GM12878 (cell line): ENCODE results near the gene CACFD1. TPM values are rescaled to one million over a fixed set of nuclear protein-coding genes. Genes with fewer than 3 reads are reported as not detected.

ENCODE experiments used
- ASH2L ChIP-seq: fragments of 300-600, 200-600 bp; sonication (generic); IDR thresholded peaks from 2 replicates; pipeline ENCODE4 v1.6.1; 2017; ENCODE audit warnings: low read depth, mild to moderate bottlenecking, borderline replicate concordance
- BCL11A ChIP-seq: IDR thresholded peaks from 2 replicates; pipeline ENCODE4 v1.6.1; 2011; ENCODE audit warnings: low read depth, low read length
- CREB1 ChIP-seq: IDR thresholded peaks from 2 replicates; pipeline ENCODE4 v1.6.1; 2012; ENCODE audit warnings: low read depth, mild to moderate bottlenecking, inconsistent platforms
- EED ChIP-seq: sonication (generic); IDR thresholded peaks from 2 replicates; pipeline ENCODE4 v1.6.1; 2016; ENCODE audit warnings: antibody characterized with exemption, low read depth
- ESRRA ChIP-seq: IDR thresholded peaks from 2 replicates; pipeline ENCODE4 v1.6.1; 2012; ENCODE audit warnings: mild to moderate bottlenecking, low read length, improper control_type of control experiment
- HDAC2 ChIP-seq: fragments of 200-600 bp; sonication (generic); IDR thresholded peaks from 2 replicates; pipeline ENCODE4 v1.6.1; 2017
- HDAC6 ChIP-seq: fragments of 200-600 bp; sonication (generic); IDR thresholded peaks from one replicate; pipeline ENCODE4 v1.8.0; 2017; ENCODE audit warnings: antibody characterized with exemption; ENCODE audit not compliant: unreplicated experiment
- KLF5 ChIP-seq: fragments of 450-650 bp; IDR thresholded peaks from 2 replicates; pipeline ENCODE4 v1.6.1; 2014; ENCODE audit warnings: mild to moderate bottlenecking; ENCODE audit not compliant: partially characterized antibody
- LARP7 ChIP-seq: fragments of 450-650 bp; IDR thresholded peaks from 2 replicates; pipeline ENCODE4 v1.6.1; 2017; ENCODE audit warnings: mild to moderate bottlenecking
- MYC ChIP-seq: IDR thresholded peaks from 2 replicates; pipeline ENCODE4 v1.6.1; 2011; ENCODE audit warnings: mild to moderate bottlenecking, low read length, moderate library complexity, inconsistent platforms; ENCODE audit not compliant: insufficient read depth, insufficient replicate concordance, insufficient read length, severe bottlenecking
- NFIC ChIP-seq: IDR thresholded peaks from 2 replicates; pipeline ENCODE4 v1.6.1; 2012; ENCODE audit warnings: low read depth, mild to moderate bottlenecking, inconsistent platforms, low read length, moderate library complexity
- NRF1 ChIP-seq: conservative IDR thresholded peaks from 2 replicates; pipeline ENCODE4 v1.6.1; 2011; ENCODE audit warnings: mild to moderate bottlenecking, low read depth, low read length, improper control_type of control experiment
- PAX5 ChIP-seq: IDR thresholded peaks from 2 replicates; pipeline ENCODE4 v1.6.1; 2011; ENCODE audit warnings: low read depth, low read length, borderline replicate concordance
- PKNOX1 ChIP-seq: fragments of 450-650 bp; IDR thresholded peaks from 2 replicates; pipeline ENCODE4 v1.6.1; 2016; ENCODE audit warnings: mild to moderate bottlenecking
- RBBP5 ChIP-seq: fragments of 200-600 bp; sonication (generic); conservative IDR thresholded peaks from 2 replicates; pipeline ENCODE4 v1.6.1; 2016
- RCOR1 ChIP-seq: conservative IDR thresholded peaks from 2 replicates; pipeline ENCODE4 v1.6.1; 2012; ENCODE audit warnings: low read depth, low read length, improper control_type of control experiment
- RELA ChIP-seq: fragments of 450-650 bp; IDR thresholded peaks from 2 replicates; pipeline ENCODE4 v1.8.0; 2014; ENCODE audit warnings: borderline replicate concordance; ENCODE audit not compliant: partially characterized antibody
- RUNX3 ChIP-seq: IDR thresholded peaks from 2 replicates; pipeline ENCODE4 v1.6.1; 2012; ENCODE audit warnings: low read length, inconsistent platforms
- SMARCA5 ChIP-seq: fragments of 450-650 bp; IDR thresholded peaks from 2 replicates; pipeline ENCODE4 v1.6.1; 2017; ENCODE audit warnings: mild to moderate bottlenecking
- ZNF384 ChIP-seq: IDR thresholded peaks from 2 replicates; pipeline ENCODE4 v1.6.1; 2012; ENCODE audit warnings: low read depth, mild to moderate bottlenecking, low read length, improper control_type of control experiment, borderline replicate concordance
- ZNF622 ChIP-seq: fragments of 450-650 bp; IDR thresholded peaks from 2 replicates; pipeline ENCODE4 v1.6.1; 2017; ENCODE audit warnings: mild to moderate bottlenecking, inconsistent platforms
- ZSCAN29 ChIP-seq: fragments of 450-650 bp; IDR thresholded peaks from 2 replicates; pipeline ENCODE4 v1.6.1; 2017; ENCODE audit warnings: mild to moderate bottlenecking, moderate library complexity
- polyA plus RNA-seq, 11 experiments: library from polyadenylated mRNA; depleted of rRNA in 4 of 11; unstranded in 6 of 11; stranded (reverse) in 5 of 11; fragments of >200 nt; fragmentation: Nextera tagmentation in 4 of 11; fragmentation: Illumina TruSeq in 1 of 11; extraction: Ambion mirVana in 4 of 11; extraction: Trizol in 1 of 11; gene quantifications; 1 replicate in 1 of 11; 2 replicates in 10 of 11; pipeline versions ENCODE4 v1.2.1 to v1.2.3, GENCODE V29; 2011 to 2016; ENCODE audit warnings: inconsistent platforms in 2 of 11, missing spikeins in 2 of 11, low read depth in 1 of 11
- total RNA-seq, 4 experiments: library from RNA; depleted of rRNA in 3 of 4; stranded (reverse); fragments of >200 nt in 3 of 4; fragmentation: Illumina TruSeq in 1 of 4; extraction: Trizol in 1 of 4; gene quantifications; 2 replicates each; pipeline versions ENCODE4 v1.2.1 to v1.2.3, GENCODE V29; 2013 to 2021
- TF ChIP-seq, protein P1 (sequence below): fragments of 450-650 bp; IDR thresholded peaks from 2 replicates; pipeline ENCODE4 v1.6.1; 2016; ENCODE audit warnings: mild to moderate bottlenecking, moderate library complexity, borderline replicate concordance
- TF ChIP-seq, protein P2 (sequence below): IDR thresholded peaks from 2 replicates; pipeline ENCODE4 v1.6.1; 2011; ENCODE audit warnings: low read depth, low read length, improper control_type of control experiment, borderline replicate concordance
- TF ChIP-seq, protein P3 (sequence below): IDR thresholded peaks from 2 replicates; pipeline ENCODE4 v1.6.1; 2012; ENCODE audit warnings: low read length, inconsistent platforms

The CACFD1 gene
- total and polyA plus RNA-seq, 10 of the 15 experiments (the other 5 are each of a cell fraction or from before 2014, with no cell fraction given): 0.09 to 5.8 (median 1.4) TPM; not detected in 1

DNA sequence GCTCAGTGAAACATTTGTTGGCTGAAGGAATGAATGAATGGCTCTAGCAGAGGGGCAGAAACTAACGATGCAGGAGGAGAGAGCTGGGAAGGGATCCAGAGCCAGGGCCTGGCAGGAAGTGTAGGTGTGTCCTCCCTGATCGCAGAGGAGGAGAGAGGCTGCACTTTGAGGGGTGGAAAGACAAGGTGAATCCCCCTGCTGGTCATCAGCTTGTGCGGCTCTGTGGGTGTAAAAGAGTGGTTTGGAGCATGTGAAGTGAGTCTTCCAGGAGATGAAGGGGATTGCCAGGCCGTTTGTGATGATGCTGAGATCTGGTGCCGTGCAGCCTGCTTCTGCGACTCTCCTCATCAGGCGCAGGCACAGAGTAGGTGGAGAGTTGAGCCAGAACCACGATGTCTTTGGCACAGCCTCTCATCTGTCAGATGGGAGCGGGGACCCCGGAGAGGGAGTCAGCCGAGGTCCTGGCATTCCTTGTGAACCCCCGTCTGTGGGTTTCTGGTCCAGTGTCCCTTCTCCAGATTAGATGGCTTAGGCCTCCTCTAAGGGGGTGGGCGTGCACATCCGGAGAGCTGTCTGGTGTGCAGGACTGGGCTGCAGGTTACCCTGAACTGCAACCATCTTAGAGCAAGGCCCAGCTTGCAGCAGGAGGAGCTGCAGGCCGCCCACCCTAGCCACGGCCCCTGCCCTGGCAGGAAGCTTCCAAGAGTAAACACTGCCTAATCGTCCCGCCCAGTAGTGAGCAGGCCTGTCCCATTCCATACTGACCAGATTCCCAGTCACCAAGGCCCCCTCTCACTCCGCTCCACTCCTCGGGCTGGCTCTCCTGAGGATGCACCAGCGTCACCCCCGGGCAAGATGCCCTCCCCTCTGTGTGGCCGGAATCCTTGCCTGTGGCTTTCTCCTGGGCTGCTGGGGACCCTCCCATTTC, 37.9 kb upstream of the CACFD1 start, which contains the start of gene ADAMTS13 (continued):
- TF ChIP-seq, protein P1, sequence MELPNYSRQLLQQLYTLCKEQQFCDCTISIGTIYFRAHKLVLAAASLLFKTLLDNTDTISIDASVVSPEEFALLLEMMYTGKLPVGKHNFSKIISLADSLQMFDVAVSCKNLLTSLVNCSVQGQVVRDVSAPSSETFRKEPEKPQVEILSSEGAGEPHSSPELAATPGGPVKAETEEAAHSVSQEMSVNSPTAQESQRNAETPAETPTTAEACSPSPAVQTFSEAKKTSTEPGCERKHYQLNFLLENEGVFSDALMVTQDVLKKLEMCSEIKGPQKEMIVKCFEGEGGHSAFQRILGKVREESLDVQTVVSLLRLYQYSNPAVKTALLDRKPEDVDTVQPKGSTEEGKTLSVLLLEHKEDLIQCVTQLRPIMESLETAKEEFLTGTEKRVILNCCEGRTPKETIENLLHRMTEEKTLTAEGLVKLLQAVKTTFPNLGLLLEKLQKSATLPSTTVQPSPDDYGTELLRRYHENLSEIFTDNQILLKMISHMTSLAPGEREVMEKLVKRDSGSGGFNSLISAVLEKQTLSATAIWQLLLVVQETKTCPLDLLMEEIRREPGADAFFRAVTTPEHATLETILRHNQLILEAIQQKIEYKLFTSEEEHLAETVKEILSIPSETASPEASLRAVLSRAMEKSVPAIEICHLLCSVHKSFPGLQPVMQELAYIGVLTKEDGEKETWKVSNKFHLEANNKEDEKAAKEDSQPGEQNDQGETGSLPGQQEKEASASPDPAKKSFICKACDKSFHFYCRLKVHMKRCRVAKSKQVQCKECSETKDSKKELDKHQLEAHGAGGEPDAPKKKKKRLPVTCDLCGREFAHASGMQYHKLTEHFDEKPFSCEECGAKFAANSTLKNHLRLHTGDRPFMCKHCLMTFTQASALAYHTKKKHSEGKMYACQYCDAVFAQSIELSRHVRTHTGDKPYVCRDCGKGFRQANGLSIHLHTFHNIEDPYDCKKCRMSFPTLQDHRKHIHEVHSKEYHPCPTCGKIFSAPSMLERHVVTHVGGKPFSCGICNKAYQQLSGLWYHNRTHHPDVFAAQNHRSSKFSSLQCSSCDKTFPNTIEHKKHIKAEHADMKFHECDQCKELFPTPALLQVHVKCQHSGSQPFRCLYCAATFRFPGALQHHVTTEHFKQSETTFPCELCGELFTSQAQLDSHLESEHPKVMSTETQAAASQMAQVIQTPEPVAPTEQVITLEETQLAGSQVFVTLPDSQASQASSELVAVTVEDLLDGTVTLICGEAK: no peak
- TF ChIP-seq, protein P2, sequence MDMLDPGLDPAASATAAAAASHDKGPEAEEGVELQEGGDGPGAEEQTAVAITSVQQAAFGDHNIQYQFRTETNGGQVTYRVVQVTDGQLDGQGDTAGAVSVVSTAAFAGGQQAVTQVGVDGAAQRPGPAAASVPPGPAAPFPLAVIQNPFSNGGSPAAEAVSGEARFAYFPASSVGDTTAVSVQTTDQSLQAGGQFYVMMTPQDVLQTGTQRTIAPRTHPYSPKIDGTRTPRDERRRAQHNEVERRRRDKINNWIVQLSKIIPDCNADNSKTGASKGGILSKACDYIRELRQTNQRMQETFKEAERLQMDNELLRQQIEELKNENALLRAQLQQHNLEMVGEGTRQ: no peak
- TF ChIP-seq LARP7 (peak; percentile 32; the same call in 1 of the 2 replicates), EED (peak; percentile 41), ESRRA (no peak), PAX5 (peak; percentile 37; the same call in 1 of the 2 replicates), BCL11A (no peak), RBBP5 (no peak), MYC (no peak), KLF5 (peak; percentile 26), SMARCA5 (peak; percentile 41; the same call in 1 of the 2 replicates), ASH2L (no peak), NFIC (no peak), RELA (peak; percentile 95), ZSCAN29 (no peak), RCOR1 (no peak), NRF1 (no peak), PKNOX1 (peak; percentile 53; the same call in 1 of the 2 replicates), RUNX3 (peak; percentile 82), ZNF622 (no peak), HDAC6 (no peak), ZNF384 (no peak), HDAC2 (no peak), CREB1 (peak; percentile 76)
- TF ChIP-seq, protein P3, sequence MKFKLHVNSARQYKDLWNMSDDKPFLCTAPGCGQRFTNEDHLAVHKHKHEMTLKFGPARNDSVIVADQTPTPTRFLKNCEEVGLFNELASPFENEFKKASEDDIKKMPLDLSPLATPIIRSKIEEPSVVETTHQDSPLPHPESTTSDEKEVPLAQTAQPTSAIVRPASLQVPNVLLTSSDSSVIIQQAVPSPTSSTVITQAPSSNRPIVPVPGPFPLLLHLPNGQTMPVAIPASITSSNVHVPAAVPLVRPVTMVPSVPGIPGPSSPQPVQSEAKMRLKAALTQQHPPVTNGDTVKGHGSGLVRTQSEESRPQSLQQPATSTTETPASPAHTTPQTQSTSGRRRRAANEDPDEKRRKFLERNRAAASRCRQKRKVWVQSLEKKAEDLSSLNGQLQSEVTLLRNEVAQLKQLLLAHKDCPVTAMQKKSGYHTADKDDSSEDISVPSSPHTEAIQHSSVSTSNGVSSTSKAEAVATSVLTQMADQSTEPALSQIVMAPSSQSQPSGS: no peak
